HG03108 (cell line): ENCODE results near the gene CELA1.
"Not testable (repeated sequence)": the region's sequence is repeated elsewhere in the genome, so short reads cannot be mapped to it uniquely, and the experiment has no call there.

Experiments
- ATAC-seq: cut with Tn5 transposase; IDR thresholded peaks from one replicate; pipeline ENCODE4 v1.9.1; 2021; ENCODE audit warnings: moderate library complexity; ENCODE audit not compliant: unreplicated experiment

Gene CELA1

GRCh38 chr12:51349026-51349425 is 2.5 kb upstream of the CELA1 start:
- no peak for ATAC-seq

GRCh38 chr12:51348116-51348515 is 1.6 kb upstream of the CELA1 start:
- ATAC-seq = no peak

GRCh38 chr12:51345681-51346080 is 798 bp downstream of the CELA1 start:
- no peak for ATAC-seq

- ATAC-seq = no peak
Observed at GRCh38 chr12:51343201-51343600, 3.3 kb downstream of the CELA1 start.

- no peak for ATAC-seq
Observed at GRCh38 chr12:51342416-51342815, 4.1 kb downstream of the CELA1 start.

- ATAC-seq = no peak
Observed at GRCh38 chr12:51341251-51342007, 5.0 kb downstream of the CELA1 start.

GRCh38 chr12:51339750-51340149 is 6.7 kb downstream of the CELA1 start:
- no peak for ATAC-seq

GRCh38 chr12:51337336-51337735 is 9.1 kb downstream of the CELA1 start:
- not testable (repeated sequence) for ATAC-seq

GRCh38 chr12:51335931-51336330 is 10.5 kb downstream of the CELA1 start:
- no peak for ATAC-seq

- no peak for ATAC-seq
Observed at GRCh38 chr12:51334764-51335163, 11.7 kb downstream of the CELA1 start.

GRCh38 chr12:51333536-51333935 is 12.9 kb downstream of the CELA1 start:
- no peak for ATAC-seq

- no peak for ATAC-seq
Observed at GRCh38 chr12:51330186-51330585, 16.3 kb downstream of the CELA1 start.

- no peak for ATAC-seq
Observed at GRCh38 chr12:51329742-51330141, 16.7 kb downstream of the CELA1 start.

GRCh38 chr12:51328587-51328986 is 17.9 kb downstream of the CELA1 start:
- no peak for ATAC-seq

GRCh38 chr12:51326698-51327439 is 19.6 kb downstream of the CELA1 start:
- peak; percentile 42 for ATAC-seq

GRCh38 chr12:51324953-51325352 is 21.5 kb downstream of the CELA1 start:
- no peak for ATAC-seq

- peak; percentile 55 for ATAC-seq
Observed at GRCh38 chr12:51323966-51324895, 22.2 kb downstream of the CELA1 start, which contains the start of gene BIN2. Gene BIN2 (minus strand): TSS chr12:51324174. CDS start chr12:51324102, 72 bp downstream.

GRCh38 chr12:51323317-51323960 is 23.0 kb downstream of the CELA1 start:
- no peak for ATAC-seq

- no peak for ATAC-seq
Observed at GRCh38 chr12:51322452-51322851, 24.0 kb downstream of the CELA1 start.

GRCh38 chr12:51321882-51322281 is 24.6 kb downstream of the CELA1 start:
- no peak for ATAC-seq
